B cell (primary cell): Measurements from ENCODE around the gene ILK. TPM values are rescaled to one million over a fixed set of nuclear protein-coding genes. Genes with fewer than 3 reads are reported as not detected.
A peak's percentile ranks its signal among the peaks of the same experiment; 100 is the strongest.

Experiments
- ATAC-seq: fragments of 200-7000 bp; cut with Tn5 transposase; one replicate; pipeline ENCODE4 v1.10.0; 2021; ENCODE audit warnings: low read depth, mild to moderate bottlenecking, moderate number of reproducible peaks, moderate library complexity
- CTCF ChIA-PET: fragments of 350-600 bp; sonication (Branson Sonifier 250); formaldehyde crosslinking; loops from one replicate; lab custom pipeline; 2021; ENCODE audit warnings: antibody characterized with exemption, inconsistent platforms; lab: Charles Lee
- POLR2A ChIA-PET: fragments of 350-600 bp; sonication (Branson Sonifier 250); formaldehyde crosslinking; loops from one replicate; lab custom pipeline; 2021; ENCODE audit warnings: antibody characterized with exemption; lab: Charles Lee
- DNase-seq: peaks from one replicate; pipeline ENCODE4 v3.0.0; 2013
- H2AFZ ChIP-seq: 2 replicates; pipeline ENCODE4 v1.6.1; 2012; ENCODE audit warnings: mild to moderate bottlenecking, low read depth, low read length; ENCODE audit not compliant: insufficient read depth, poor library complexity, severe bottlenecking
- H3K27ac ChIP-seq, 2 donors: 1 replicate in 1 of 2; 2 replicates in 1 of 2; pipeline ENCODE4 v1.5.1; 2012 to 2013; ENCODE audit warnings: low read length in 2 of 2, mild to moderate bottlenecking in 2 of 2, moderate library complexity in 1 of 2
- H3K27me3 ChIP-seq, 4 experiments: fragments of 200-600 bp in 1 of 4; sonication (generic) in 1 of 4; replicated peaks in 1 of 4; 1 replicate in 2 of 4; 2 replicates in 2 of 4; pipeline versions ENCODE4 v1.6.1 to v1.7.0; 2013 to 2016; ENCODE audit warnings: low read length in 3 of 4, mild to moderate bottlenecking in 2 of 4, mixed read lengths in 1 of 4, moderate library complexity in 1 of 4; ENCODE audit not compliant: insufficient read depth in 4 of 4, control insufficient read depth in 3 of 4; ENCODE audit errors: control extremely low read depth in 1 of 4
- H3K36me3 ChIP-seq, 2 experiments: replicated peaks in 1 of 2; 1 replicate in 1 of 2; 2 replicates in 1 of 2; pipeline versions ENCODE4 v1.6.1 to v1.7.1; 2013; ENCODE audit warnings: low read length in 1 of 2; ENCODE audit not compliant: insufficient read depth in 2 of 2, control insufficient read depth in 1 of 2; ENCODE audit errors: control extremely low read depth in 1 of 2, extremely low read depth in 1 of 2
- H3K4me1 ChIP-seq, 2 donors: fragments of 200-600 bp in 1 of 2; sonication (generic) in 1 of 2; 1 replicate in 1 of 2; 2 replicates in 1 of 2; pipeline versions ENCODE4 v1.5.1 to v1.6.1; 2013 to 2017; ENCODE audit warnings: low read length in 2 of 2; ENCODE audit not compliant: control insufficient read depth in 2 of 2, insufficient read depth in 2 of 2
- H3K4me2 ChIP-seq: replicated peaks from 2 replicates; pipeline ENCODE3; 2012; ENCODE audit warnings: mild to moderate bottlenecking, low read depth, low read length; ENCODE audit not compliant: poor library complexity, severe bottlenecking
- H3K4me3 ChIP-seq, 5 experiments: fragments of 200-600 bp in 1 of 5; sonication (generic) in 1 of 5; 1 replicate in 3 of 5; 2 replicates in 2 of 5; pipeline versions ENCODE4 v1.5.1 to v1.7.0; 2011 to 2016; ENCODE audit warnings: low read length in 4 of 5, mild to moderate bottlenecking in 4 of 5, low read depth in 2 of 5, control low read depth in 1 of 5, moderate library complexity in 1 of 5; ENCODE audit not compliant: insufficient read depth in 1 of 5; ENCODE audit errors: control extremely low read depth in 1 of 5, extremely low read depth in 1 of 5
- H3K79me2 ChIP-seq: fragments of 200-600 bp; sonication (generic); one replicate; pipeline ENCODE4 v1.6.0; 2016; ENCODE audit warnings: low read length; ENCODE audit not compliant: control insufficient read depth, insufficient read depth
- H3K9ac ChIP-seq: fragments of 200-600 bp; sonication (generic); 2 replicates; pipeline ENCODE4 v1.6.1; 2017; ENCODE audit warnings: mild to moderate bottlenecking, low read length, moderate library complexity
- H3K9me3 ChIP-seq, 3 donors: one replicate each; pipeline versions ENCODE4 v1.6.1 to v1.7.1; 2013; ENCODE audit warnings: low read length in 2 of 3; ENCODE audit not compliant: control insufficient read depth in 2 of 3, insufficient read depth in 1 of 3; ENCODE audit errors: control extremely low read depth in 1 of 3
- H4K20me1 ChIP-seq: 2 replicates; pipeline ENCODE4 v1.6.0; 2012; ENCODE audit warnings: mild to moderate bottlenecking, low read length; ENCODE audit not compliant: insufficient read depth, control insufficient read depth, poor library complexity, severe bottlenecking
- H3K27ac Mint-ChIP-seq: one replicate; pipeline ENCODE4 v1.8.0; 2021; ENCODE audit warnings: mixed read lengths
- H3K27me3 Mint-ChIP-seq: one replicate; pipeline ENCODE4 v1.8.0; 2021; ENCODE audit warnings: mixed read lengths
- H3K4me1 Mint-ChIP-seq: one replicate; pipeline ENCODE4 v1.8.0; 2021; ENCODE audit warnings: mixed read lengths
- H3K4me3 Mint-ChIP-seq: one replicate; pipeline ENCODE4 v1.8.0; 2021; ENCODE audit warnings: mixed read lengths
- H3K9me3 Mint-ChIP-seq: one replicate; pipeline ENCODE4 v1.8.0; 2022; ENCODE audit warnings: mixed read lengths; ENCODE audit not compliant: insufficient read depth
- CTCF ChIP-seq: fragments of 200-600 bp; IDR thresholded peaks from one replicate; pipeline ENCODE4 v1.8.0; 2022; ENCODE audit warnings: antibody characterized with exemption, mild to moderate bottlenecking
- EZH2 ChIP-seq: IDR thresholded peaks from 2 replicates; pipeline ENCODE4 v1.6.1; 2012; ENCODE audit warnings: borderline replicate concordance, low read depth, mild to moderate bottlenecking, moderate library complexity, low read length; ENCODE audit not compliant: insufficient read depth, poor library complexity, severe bottlenecking
- WGBS: methylation state at CpG from one replicate; pipeline ENCODE4 v1.1.5; 2013; ENCODE audit warnings: missing lambda C conversion rate; ENCODE audit not compliant: insufficient coverage; 5-methylcytosine and 5-hydroxymethylcytosine counted together
- intact Hi-C: fragments of 100-400 bp; cut with micrococcal nuclease; formaldehyde crosslinking; loops from one replicate; pipeline ENCODE4 v1.10.0; 2022
- polyA plus RNA-seq: library from polyadenylated mRNA; depleted of rRNA; stranded (reverse); fragments of >200 nt; gene quantifications from 2 replicates; pipeline ENCODE4 v1.2.3, GENCODE V29; 2012
- total RNA-seq, 2 donors: library from RNA; stranded (reverse); fragments of 120-200 nt in 1 of 2; gene quantifications; 1 replicate in 1 of 2; 2 replicates in 1 of 2; pipeline versions ENCODE4 v1.2.3 to v1.2.4, GENCODE V29; 2013 to 2022

The ILK gene
- total and polyA plus RNA-seq, 2 donors (not counting 1 experiment from before 2014, with no cell fraction given): 88.5 to 131 TPM

- H3K79me2 ChIP-seq: peaks cover 34% of the 10 kb centered on the region
- H3K27me3 ChIP-seq: no peaks in the 10 kb centered on the region
- H3K9ac ChIP-seq: peak overlapping the region; percentile 88
- H3K9me3 Mint-ChIP-seq: no peaks in the 10 kb centered on the region
- peaks cover 11% of the 10 kb centered on the region for H3K4me1 Mint-ChIP-seq
- ChIA-PET CTCF (interaction anchor here (1.0 to 4.7 kb wide), 17 partner anchors 9 to 239 kb away, joined by 3 to 38 read pairs (median 5); partner anchors contain the start of genes ILK and MRPL17), POLR2A (interaction anchor here (0.8 to 3.2 kb wide), 9 partner anchors 9 to 228 kb away, joined by 3 to 38 read pairs (median 7); partner anchors contain the start of genes ARFIP2, ILK, MRPL17 and RRP8)
- H3K27ac Mint-ChIP-seq: no peak overlapping the region
- H3K4me3 Mint-ChIP-seq: no peak overlapping the region
- WGBS: 5% methylated on average over 14 of the region's 15 CpGs
- peak overlapping the region; percentile 95 for H3K4me2 ChIP-seq
- ATAC-seq (peak; percentile 47), DNase-seq (peak; percentile 82)
- H4K20me1 ChIP-seq: no peaks in the 10 kb centered on the region
- H3K4me1 ChIP-seq: peaks cover 19 to 33% of the 10 kb centered on the region in 2 donors
- TF ChIP-seq EZH2: no peak
- no peak for TF ChIP-seq CTCF
- H2AFZ ChIP-seq: peak overlapping the region; percentile 77
- H3K36me3 ChIP-seq: peaks cover 0 to 34% of the 10 kb centered on the region in 2 experiments
- intact Hi-C loops: loop anchor here (1.0 to 2.0 kb wide), 5 partner anchors 15 to 384 kb away; partner anchors contain the start of genes FHIP1B, ILK, MRPL17 and RRP8
- peak overlapping the region; percentile 94 to 97 for H3K27ac ChIP-seq
- no peaks in the 10 kb centered on the region for H3K27me3 Mint-ChIP-seq
- peak overlapping the region; percentile 82 to 100 (median 96) for H3K4me3 ChIP-seq
- no peaks in the 10 kb centered on the region for H3K9me3 ChIP-seq
Measured at GRCh38 chr11:6618117-6619003, 14.8 kb downstream of the ILK start.
